HCT116 (cell line): Measurements from ENCODE around the gene SUV39H2. TPM values are rescaled to one million over a fixed set of nuclear protein-coding genes. Genes with fewer than 3 reads are reported as not detected.

Experiments used
- ATAC-seq: fragments of 200-7000 bp; cut with Tn5 transposase; 2 replicates; pipeline ENCODE4 v1.9.1; 2020; ENCODE audit warnings: mild to moderate bottlenecking, moderate library complexity
- BruUV-seq: library from RNA; stranded (reverse); fragments of 400-500 nt; replicated peaks from 2 replicates; lab custom pipeline; 2021; lab: Mats Ljungman, UMichigan
- CTCF ChIA-PET: fragments of 300-600 bp; sonication (Branson Sonifier 250); formaldehyde crosslinking; loops from one replicate; lab custom pipeline; 2021; ENCODE audit warnings: antibody characterized with exemption; lab: Charles Lee
- POLR2A ChIA-PET: fragments of 300-600, 350-600 bp; sonication (Branson Sonifier 250); formaldehyde crosslinking; loops from one replicate; lab custom pipeline; 2021; ENCODE audit warnings: antibody characterized with exemption; lab: Charles Lee
- RAD21 ChIA-PET, 2 experiments: fragments of 300-600 bp; sonication (Branson Sonifier 250); formaldehyde crosslinking; loops; one replicate each; lab custom pipeline; 2023; ENCODE audit warnings: low total read pairs in 2 of 2; ENCODE audit not compliant: uncharacterized antibody in 2 of 2, unreplicated experiment in 2 of 2, low non-redundant PET in 1 of 2; lab: Charles Lee
- DNase-seq: peaks from one replicate; pipeline ENCODE4 v3.0.0-alpha.2; 2010; ENCODE audit warnings: low read depth, low spot score
- H2AFZ ChIP-seq: fragments of 200-600 bp; shearing (Covaris generic), sonication (generic); 2 replicates; pipeline ENCODE4 v1.6.1; 2017; ENCODE audit warnings: low read depth, mixed run types, mixed read lengths, antibody characterized with exemption, low read length; ENCODE audit not compliant: poor library complexity, severe bottlenecking
- H3K27ac ChIP-seq: 2 replicates; pipeline ENCODE4 v1.5.1; 2012; ENCODE audit warnings: low read depth, low read length
- H3K27me3 ChIP-seq: fragments of 200-600 bp; sonication (generic); 2 replicates; pipeline ENCODE4 v1.6.1; 2016; ENCODE audit warnings: mixed run types, low read length, mixed read lengths; ENCODE audit not compliant: insufficient read depth
- H3K36me3 ChIP-seq, 2 experiments: fragments of 200-500 bp in 1 of 2; fragments of 200-600 bp in 1 of 2; sonication (Bioruptor generic) in 1 of 2; sonication (generic) in 1 of 2; 2 replicates each; pipeline versions ENCODE4 v1.5.1 to v1.6.1; 2014 to 2016; ENCODE audit warnings: low read length in 2 of 2, inconsistent platforms in 1 of 2, mixed read lengths in 1 of 2, mixed run types in 1 of 2; ENCODE audit not compliant: insufficient read depth in 2 of 2, control insufficient read depth in 1 of 2
- H3K4me1 ChIP-seq, 2 experiments: fragments of 200-600 bp in 1 of 2; sonication (generic) in 1 of 2; 2 replicates each; pipeline versions ENCODE4 v1.5.1 to v1.6.1; 2012 to 2017; ENCODE audit warnings: low read length in 2 of 2, inconsistent platforms in 1 of 2, mild to moderate bottlenecking in 1 of 2, mixed read lengths in 1 of 2, mixed run types in 1 of 2, moderate library complexity in 1 of 2; ENCODE audit not compliant: insufficient read depth in 2 of 2, control insufficient read depth in 1 of 2
- H3K4me2 ChIP-seq: fragments of 200-600 bp; sonication (generic); 2 replicates; pipeline ENCODE4 v1.6.1; 2017; ENCODE audit warnings: mixed run types, low read length, mixed read lengths
- H3K4me3 ChIP-seq, 2 experiments: fragments of 200-600 bp in 1 of 2; sonication (generic) in 1 of 2; replicated peaks in 1 of 2; 2 replicates each; pipeline ENCODE4 v1.5.1; 2011 to 2016; ENCODE audit warnings: low read length in 2 of 2, control low read depth in 1 of 2, low read depth in 1 of 2, mild to moderate bottlenecking in 1 of 2, mixed read lengths in 1 of 2, mixed run types in 1 of 2
- H3K79me2 ChIP-seq: fragments of 200-600 bp; sonication (generic); 2 replicates; pipeline ENCODE4 v1.6.1; 2017; ENCODE audit warnings: mild to moderate bottlenecking, mixed run types, low read length, moderate library complexity, mixed read lengths; ENCODE audit not compliant: insufficient read depth
- H3K9ac ChIP-seq: fragments of 200-600 bp; sonication (generic); 2 replicates; pipeline ENCODE4 v1.6.1; 2016; ENCODE audit warnings: low read length, mixed read lengths
- H3K9me2 ChIP-seq: fragments of 200-600 bp; sonication (generic), shearing (Covaris generic); 2 replicates; pipeline ENCODE4 v1.6.1; 2017; ENCODE audit warnings: mixed run types, mild to moderate bottlenecking, moderate library complexity; ENCODE audit not compliant: insufficient read depth
- H3K9me3 ChIP-seq, 2 experiments: fragments of 200-500 bp in 1 of 2; fragments of 200-600 bp in 1 of 2; sonication (Bioruptor generic) in 1 of 2; sonication (generic) in 1 of 2; 2 replicates each; pipeline ENCODE4 v1.6.1; 2014 to 2017; ENCODE audit warnings: low read length in 2 of 2, mixed read lengths in 2 of 2, inconsistent platforms in 1 of 2, low read depth in 1 of 2, mild to moderate bottlenecking in 1 of 2, mixed run types in 1 of 2, moderate library complexity in 1 of 2; ENCODE audit not compliant: control insufficient read depth in 1 of 2, insufficient read depth in 1 of 2
- H4K20me1 ChIP-seq: fragments of 200-600 bp; sonication (generic), shearing (Covaris generic); 2 replicates; pipeline ENCODE4 v1.6.1; 2017; ENCODE audit warnings: mixed run types, mild to moderate bottlenecking, moderate library complexity; ENCODE audit not compliant: insufficient read depth
- CEBPB ChIP-seq: IDR thresholded peaks from 2 replicates; pipeline ENCODE4 v1.6.1; 2012; ENCODE audit warnings: low read depth
- EGR1 ChIP-seq: IDR thresholded peaks from 2 replicates; pipeline ENCODE4 v1.6.1; 2012; ENCODE audit warnings: low read depth
- EZH2 ChIP-seq: fragments of 200-600 bp; sonication (generic); IDR thresholded peaks from 2 replicates; pipeline ENCODE4 v1.6.1; 2017; ENCODE audit warnings: antibody characterized with exemption, mixed run types
- FOSL1 ChIP-seq: IDR thresholded peaks from 2 replicates; pipeline ENCODE4 v1.6.1; 2012; ENCODE audit warnings: low read depth
- JUND ChIP-seq: IDR thresholded peaks from 2 replicates; pipeline ENCODE4 v1.6.1; 2012
- POLR2A ChIP-seq: IDR thresholded peaks from 2 replicates; pipeline ENCODE4 v1.7.0; 2011; ENCODE audit warnings: borderline replicate concordance; ENCODE audit not compliant: insufficient read depth, insufficient read length; ENCODE audit errors: extremely low read depth
- POLR2AphosphoS5 ChIP-seq: IDR thresholded peaks from 2 replicates; pipeline ENCODE4 v1.6.1; 2011; ENCODE audit warnings: mild to moderate bottlenecking, low read depth, low read length, moderate library complexity
- RAD21 ChIP-seq: IDR thresholded peaks from 2 replicates; pipeline ENCODE4 v1.6.1; 2012; ENCODE audit warnings: low read depth, mild to moderate bottlenecking
- REST ChIP-seq: IDR thresholded peaks from 2 replicates; pipeline ENCODE4 v1.6.1; 2012; ENCODE audit warnings: low read depth
- SIN3A ChIP-seq: IDR thresholded peaks from 2 replicates; pipeline ENCODE4 v1.6.1; 2012; ENCODE audit warnings: low read depth
- SP1 ChIP-seq: IDR thresholded peaks from 2 replicates; pipeline ENCODE4 v1.6.1; 2012; ENCODE audit warnings: low read depth
- SRF ChIP-seq: IDR thresholded peaks from 2 replicates; pipeline ENCODE4 v1.6.1; 2012; ENCODE audit warnings: low read depth
- ZFX ChIP-seq: fragments of 450-650 bp; IDR thresholded peaks from 2 replicates; pipeline ENCODE4 v1.6.1; 2017
- intact Hi-C: fragments of 100-400 bp; cut with micrococcal nuclease; formaldehyde crosslinking; loops from 2 replicates; pipeline ENCODE4 v1.10.0; 2022
- total RNA-seq: library from RNA; stranded (reverse); gene quantifications from one replicate; pipeline ENCODE4 v1.2.1, GENCODE V29; 2021; ENCODE audit not compliant: unreplicated experiment
- TF ChIP-seq, protein P1 (sequence below), 3 experiments: fragments of 200-600 bp in 1 of 3; sonication (generic) in 1 of 3; IDR thresholded peaks in 2 of 3; conservative IDR thresholded peaks in 1 of 3; 2 replicates each; pipeline ENCODE4 v1.5.1; 2012 to 2017; ENCODE audit warnings: low read depth in 2 of 3, low read length in 2 of 3, antibody characterized with exemption in 1 of 3, borderline replicate concordance in 1 of 3, control low read depth in 1 of 3, mild to moderate bottlenecking in 1 of 3, mixed read lengths in 1 of 3, mixed run types in 1 of 3, moderate library complexity in 1 of 3; ENCODE audit not compliant: insufficient read depth in 1 of 3
- TF ChIP-seq, protein P2 (sequence below): IDR thresholded peaks from 2 replicates; pipeline ENCODE4 v1.6.1; 2011; ENCODE audit warnings: mild to moderate bottlenecking, low read length, moderate library complexity; ENCODE audit not compliant: insufficient replicate concordance; ENCODE audit errors: extremely low read depth
- TF ChIP-seq, protein P3 (sequence below): IDR thresholded peaks from 2 replicates; pipeline ENCODE4 v1.6.1; 2012

Gene SUV39H2
- total RNA-seq, 1 experiment from 2014 or later: 26.6 TPM

DNA sequence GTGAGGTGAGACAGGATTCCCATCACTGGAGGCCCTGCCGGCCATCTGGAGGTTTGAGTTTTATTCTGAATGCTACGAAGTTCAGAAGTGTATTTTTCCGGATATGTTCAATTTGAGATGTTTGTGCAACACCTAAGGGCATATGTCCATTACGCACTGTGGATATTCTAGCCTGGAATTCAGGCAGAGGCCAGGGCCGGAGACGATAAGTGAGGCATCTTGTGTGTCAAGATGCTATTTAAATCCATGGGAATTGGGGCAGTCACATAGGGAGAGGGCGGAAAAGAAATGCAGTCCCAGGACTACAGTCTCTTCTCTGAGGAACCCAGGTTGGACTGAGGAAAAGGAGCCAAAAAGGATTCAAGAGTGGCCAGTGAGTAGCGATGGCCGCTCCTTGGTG, 1.9 kb upstream of the SUV39H2 start:
- H3K27ac ChIP-seq: no peak overlapping the region; the same call in 1 of the 2 replicates

More for the DNA sequence above, 1.9 kb upstream of the SUV39H2 start:
- Histone ChIP-seq H3K4me2 (peak overlapping the region; percentile 80; the same call in 1 of the 2 replicates), H3K9ac (0 out of 2 replicates have a peak overlapping the region, but pooled peaks have one; percentile 93), H3K4me1 (peaks cover 9 to 24% of the 10 kb centered on the region in 2 experiments), H3K79me2 (peaks cover 50% of the 10 kb centered on the region), H4K20me1 (no peaks in the 10 kb centered on the region), H3K27me3 (no peaks in the 10 kb centered on the region), H3K36me3 (0 out of 4 replicates have a peak, but pooled peaks cover 0 to 2% of the 10 kb centered on the region in 2 experiments), H3K4me3 (no peak overlapping the region; a peak in 1 of 4 replicates), H2AFZ (no peak overlapping the region), H3K9me3 (no peaks in the 10 kb centered on the region), H3K9me2 (no peaks in the 10 kb centered on the region)
- TF ChIP-seq, protein P1, sequence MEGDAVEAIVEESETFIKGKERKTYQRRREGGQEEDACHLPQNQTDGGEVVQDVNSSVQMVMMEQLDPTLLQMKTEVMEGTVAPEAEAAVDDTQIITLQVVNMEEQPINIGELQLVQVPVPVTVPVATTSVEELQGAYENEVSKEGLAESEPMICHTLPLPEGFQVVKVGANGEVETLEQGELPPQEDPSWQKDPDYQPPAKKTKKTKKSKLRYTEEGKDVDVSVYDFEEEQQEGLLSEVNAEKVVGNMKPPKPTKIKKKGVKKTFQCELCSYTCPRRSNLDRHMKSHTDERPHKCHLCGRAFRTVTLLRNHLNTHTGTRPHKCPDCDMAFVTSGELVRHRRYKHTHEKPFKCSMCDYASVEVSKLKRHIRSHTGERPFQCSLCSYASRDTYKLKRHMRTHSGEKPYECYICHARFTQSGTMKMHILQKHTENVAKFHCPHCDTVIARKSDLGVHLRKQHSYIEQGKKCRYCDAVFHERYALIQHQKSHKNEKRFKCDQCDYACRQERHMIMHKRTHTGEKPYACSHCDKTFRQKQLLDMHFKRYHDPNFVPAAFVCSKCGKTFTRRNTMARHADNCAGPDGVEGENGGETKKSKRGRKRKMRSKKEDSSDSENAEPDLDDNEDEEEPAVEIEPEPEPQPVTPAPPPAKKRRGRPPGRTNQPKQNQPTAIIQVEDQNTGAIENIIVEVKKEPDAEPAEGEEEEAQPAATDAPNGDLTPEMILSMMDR (IDR thresholded peaks at IDR 0.05 in 2 of 3, conservative IDR thresholded peaks at IDR 0.05 in 1 of 3; ENCODE audit: borderline replicate concordance in 1 of 3, insufficient read depth in 1 of 3, low read depth in 2 of 3, low read length in 2 of 3): no peak
- TF ChIP-seq FOSL1: no peak
- TF ChIP-seq, protein P2, sequence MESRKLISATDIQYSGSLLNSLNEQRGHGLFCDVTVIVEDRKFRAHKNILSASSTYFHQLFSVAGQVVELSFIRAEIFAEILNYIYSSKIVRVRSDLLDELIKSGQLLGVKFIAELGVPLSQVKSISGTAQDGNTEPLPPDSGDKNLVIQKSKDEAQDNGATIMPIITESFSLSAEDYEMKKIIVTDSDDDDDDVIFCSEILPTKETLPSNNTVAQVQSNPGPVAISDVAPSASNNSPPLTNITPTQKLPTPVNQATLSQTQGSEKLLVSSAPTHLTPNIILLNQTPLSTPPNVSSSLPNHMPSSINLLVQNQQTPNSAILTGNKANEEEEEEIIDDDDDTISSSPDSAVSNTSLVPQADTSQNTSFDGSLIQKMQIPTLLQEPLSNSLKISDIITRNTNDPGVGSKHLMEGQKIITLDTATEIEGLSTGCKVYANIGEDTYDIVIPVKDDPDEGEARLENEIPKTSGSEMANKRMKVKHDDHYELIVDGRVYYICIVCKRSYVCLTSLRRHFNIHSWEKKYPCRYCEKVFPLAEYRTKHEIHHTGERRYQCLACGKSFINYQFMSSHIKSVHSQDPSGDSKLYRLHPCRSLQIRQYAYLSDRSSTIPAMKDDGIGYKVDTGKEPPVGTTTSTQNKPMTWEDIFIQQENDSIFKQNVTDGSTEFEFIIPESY: no peak
- TF ChIP-seq SRF: no peak
- no peak for TF ChIP-seq POLR2AphosphoS5
- TF ChIP-seq REST: no peak
- no peak for TF ChIP-seq POLR2A
- no peak for TF ChIP-seq CEBPB
- TF ChIP-seq EZH2: no peak
- no peak for TF ChIP-seq RAD21
- TF ChIP-seq, protein P3, sequence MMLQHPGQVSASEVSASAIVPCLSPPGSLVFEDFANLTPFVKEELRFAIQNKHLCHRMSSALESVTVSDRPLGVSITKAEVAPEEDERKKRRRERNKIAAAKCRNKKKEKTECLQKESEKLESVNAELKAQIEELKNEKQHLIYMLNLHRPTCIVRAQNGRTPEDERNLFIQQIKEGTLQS: no peak
- no peak for TF ChIP-seq JUND
- no peak for TF ChIP-seq ZFX
- no peak for TF ChIP-seq EGR1
- TF ChIP-seq SP1: no peak
- TF ChIP-seq SIN3A: no peak
- CTCF ChIA-PET: no interaction called here
- ATAC-seq (no peak), DNase-seq (no peak)
- intact Hi-C loops: loop anchor here (5.0 kb wide), 2 partner anchors 39 to 231 kb away; partner anchors contain the start of genes CDNF, HSPA14 and MSANTD7
- RAD21 ChIA-PET: no interaction called here
- POLR2A ChIA-PET: interaction anchor here (2.0 kb wide), 1 partner anchor 39 kb away, joined by 14 read pairs; the partner anchor contains the start of genes CDNF, HSPA14 and MSANTD7
- BruUV-seq: no TSS peak
